Prostate gland (tissue), 2 donors: ENCODE data around the gene DNAJB14. TPM values are rescaled to one million over a fixed set of nuclear protein-coding genes. Genes with fewer than 3 reads are reported as not detected.

Source experiments
- DNase-seq: peaks from one replicate; pipeline ENCODE4 v3.0.0-alpha.2; 2019; ENCODE audit warnings: low spot score
- H3K27ac ChIP-seq, 2 donors: fragments of 200-600 bp; sonication (generic); 2 replicates each; pipeline ENCODE4 v1.5.1; 2017 to 2019
- H3K27me3 ChIP-seq: fragments of 200-600 bp; sonication (generic); replicated peaks from 2 replicates; pipeline ENCODE4 v1.5.1; 2019; ENCODE audit not compliant: insufficient read depth
- H3K36me3 ChIP-seq, 2 donors: fragments of 200-600 bp; sonication (generic); 1 replicate in 1 of 2; 2 replicates in 1 of 2; pipeline versions ENCODE4 v1.5.1 to v1.8.1; 2017 to 2019
- H3K4me1 ChIP-seq: fragments of 200-600 bp; sonication (generic); replicated peaks from 2 replicates; pipeline ENCODE4 v1.5.1; 2019
- H3K4me3 ChIP-seq, 2 donors: fragments of 200-600 bp; sonication (generic); 2 replicates each; pipeline ENCODE4 v1.5.1; 2017 to 2019
- H3K9me3 ChIP-seq: fragments of 200-600 bp; sonication (generic); 2 replicates; pipeline ENCODE4 v1.5.1; 2017
- POLR2A ChIP-seq: fragments of 450-650 bp; IDR thresholded peaks from one replicate; pipeline ENCODE4 v1.6.1; 2016; ENCODE audit warnings: antibody characterized with exemption, mild to moderate bottlenecking
- POLR2AphosphoS5 ChIP-seq: sonication (generic); formaldehyde crosslinking; IDR thresholded peaks from one replicate; pipeline ENCODE4 v1.6.1; 2017; ENCODE audit warnings: antibody characterized with exemption
- WGBS: methylation state at CpG from one replicate; pipeline ENCODE4 v1.1.5; 2018; 5-methylcytosine and 5-hydroxymethylcytosine counted together
- intact Hi-C: fragments of 100-400 bp; cut with DNase I; formaldehyde crosslinking; loops from one replicate; pipeline ENCODE4 v1.14.2; 2022
- total RNA-seq, 2 donors: library from RNA; depleted of rRNA; stranded (reverse); fragments of >200 nt; gene quantifications; one replicate each; pipeline ENCODE4 v1.1.0, GENCODE V29; 2016
- TF ChIP-seq, protein P1 (sequence below), 4 experiments: fragments of 200-600 bp in 2 of 4; fragments of 450-650 bp in 2 of 4; sonication (generic) in 2 of 4; IDR thresholded peaks; 1 replicate in 3 of 4; 2 replicates in 1 of 4; pipeline ENCODE4 v1.5.1; 2016 to 2019; ENCODE audit warnings: antibody characterized with exemption in 4 of 4, mild to moderate bottlenecking in 2 of 4, moderate library complexity in 2 of 4

DNAJB14 gene
- total RNA-seq, 2 donors from 2014 or later: 23.3 to 27.4 TPM

DNA sequence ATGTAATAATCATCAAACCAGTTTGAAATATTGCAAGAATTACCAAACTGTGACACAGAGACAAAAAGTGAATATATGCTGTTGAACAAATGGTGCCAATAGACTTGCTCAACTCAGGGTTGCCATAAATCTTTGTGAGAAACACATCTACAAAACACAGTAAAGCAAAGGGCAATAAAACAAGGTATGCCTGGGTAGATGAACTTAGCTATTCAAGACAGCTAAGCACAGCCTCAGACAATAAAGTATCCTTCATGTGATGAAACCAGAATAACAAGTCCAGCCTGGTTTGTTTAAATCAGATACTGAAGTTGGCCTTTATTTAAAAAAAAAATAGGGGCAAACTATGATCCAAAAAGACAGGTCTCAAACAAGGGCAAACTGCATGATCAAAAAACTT lies 71.3 kb downstream of the DNAJB14 start:
- H3K27ac ChIP-seq: peak overlapping the region; percentile 43 to 55
- no peaks in the 10 kb centered on the region for H3K9me3 ChIP-seq
- intact Hi-C loops: no loop called here
- no peaks in the 10 kb centered on the region for H3K4me1 ChIP-seq
- H3K27me3 ChIP-seq: no peaks in the 10 kb centered on the region
- TF ChIP-seq POLR2AphosphoS5 (peak; percentile 83), POLR2A (no peak)
- TF ChIP-seq, protein P1, sequence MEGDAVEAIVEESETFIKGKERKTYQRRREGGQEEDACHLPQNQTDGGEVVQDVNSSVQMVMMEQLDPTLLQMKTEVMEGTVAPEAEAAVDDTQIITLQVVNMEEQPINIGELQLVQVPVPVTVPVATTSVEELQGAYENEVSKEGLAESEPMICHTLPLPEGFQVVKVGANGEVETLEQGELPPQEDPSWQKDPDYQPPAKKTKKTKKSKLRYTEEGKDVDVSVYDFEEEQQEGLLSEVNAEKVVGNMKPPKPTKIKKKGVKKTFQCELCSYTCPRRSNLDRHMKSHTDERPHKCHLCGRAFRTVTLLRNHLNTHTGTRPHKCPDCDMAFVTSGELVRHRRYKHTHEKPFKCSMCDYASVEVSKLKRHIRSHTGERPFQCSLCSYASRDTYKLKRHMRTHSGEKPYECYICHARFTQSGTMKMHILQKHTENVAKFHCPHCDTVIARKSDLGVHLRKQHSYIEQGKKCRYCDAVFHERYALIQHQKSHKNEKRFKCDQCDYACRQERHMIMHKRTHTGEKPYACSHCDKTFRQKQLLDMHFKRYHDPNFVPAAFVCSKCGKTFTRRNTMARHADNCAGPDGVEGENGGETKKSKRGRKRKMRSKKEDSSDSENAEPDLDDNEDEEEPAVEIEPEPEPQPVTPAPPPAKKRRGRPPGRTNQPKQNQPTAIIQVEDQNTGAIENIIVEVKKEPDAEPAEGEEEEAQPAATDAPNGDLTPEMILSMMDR (IDR thresholded peaks at IDR 0.05): no peak
- H3K36me3 ChIP-seq: no peaks in the 10 kb centered on the region
- DNase-seq: peak; percentile 54
- H3K4me3 ChIP-seq: no peak overlapping the region

DNA sequence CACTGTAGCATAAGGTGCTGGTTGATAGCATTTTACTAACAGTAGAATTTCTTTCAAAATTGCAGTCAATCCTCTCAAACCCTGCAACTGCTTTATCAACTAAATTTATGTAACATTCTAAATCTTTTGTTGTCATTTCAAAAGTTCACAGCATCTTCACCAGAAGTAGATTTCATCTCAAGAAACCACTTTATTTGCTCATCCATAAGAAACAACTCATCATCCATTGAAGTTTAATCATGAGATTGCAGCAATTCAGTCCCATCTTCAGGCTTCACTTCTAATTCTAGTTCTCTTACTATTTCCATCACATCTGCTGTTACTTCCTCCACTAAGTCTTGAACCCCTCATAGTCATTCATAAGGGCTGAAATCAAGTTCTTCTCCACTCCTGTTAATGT lies 73.8 kb downstream of the DNAJB14 start:
- Histone ChIP-seq H3K36me3 (no peaks in the 10 kb centered on the region), H3K4me3 (no peak overlapping the region), H3K9me3 (no peaks in the 10 kb centered on the region), H3K27me3 (no peaks in the 10 kb centered on the region), H3K4me1 (no peaks in the 10 kb centered on the region), H3K27ac (no peak overlapping the region)
- TF ChIP-seq POLR2AphosphoS5 (no peak), POLR2A (no peak)
- TF ChIP-seq, protein P1 (IDR thresholded peaks at IDR 0.05): no peak
- intact Hi-C loops: no loop called here
- DNase-seq: no peak

DNA sequence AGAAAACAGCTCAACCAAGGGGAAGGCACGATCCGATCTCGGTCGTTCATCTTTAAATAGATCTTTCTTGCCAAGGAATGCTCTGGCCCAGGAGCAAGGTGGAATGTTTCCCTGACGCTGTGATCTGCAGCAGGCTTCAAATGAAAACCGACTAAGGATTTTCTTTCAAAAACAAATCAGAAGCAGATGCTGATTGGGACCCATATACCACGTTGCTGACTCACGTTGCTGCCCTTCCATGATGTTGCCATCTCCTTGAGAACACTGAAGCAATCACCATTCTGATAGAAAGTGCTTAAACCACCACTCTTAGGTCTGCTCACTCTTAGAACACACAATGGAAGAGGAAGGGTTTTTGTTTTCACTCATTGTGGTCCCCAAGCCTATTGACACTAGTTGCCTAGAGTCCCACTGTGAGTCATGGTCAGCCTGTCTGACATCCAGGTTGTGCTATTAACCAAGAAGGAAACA lies 78.3 kb downstream of the DNAJB14 start:
- Histone ChIP-seq H3K4me3 (no peak overlapping the region), H3K36me3 (no peaks in the 10 kb centered on the region), H3K9me3 (no peaks in the 10 kb centered on the region), H3K27ac (peak overlapping the region in 1 of 2 donors; percentile 32), H3K27me3 (no peaks in the 10 kb centered on the region), H3K4me1 (no peaks in the 10 kb centered on the region)
- WGBS: 18% methylated on average over 8 of the region's 8 CpGs
- peak; percentile 22 for DNase-seq
- intact Hi-C loops: loop anchor here (10.0 kb wide), 2 partner anchors 63 to 213 kb away; partner anchors contain the start of gene C4orf54
- no peak for TF ChIP-seq POLR2A
- peak; percentile 32 for TF ChIP-seq POLR2AphosphoS5

DNA sequence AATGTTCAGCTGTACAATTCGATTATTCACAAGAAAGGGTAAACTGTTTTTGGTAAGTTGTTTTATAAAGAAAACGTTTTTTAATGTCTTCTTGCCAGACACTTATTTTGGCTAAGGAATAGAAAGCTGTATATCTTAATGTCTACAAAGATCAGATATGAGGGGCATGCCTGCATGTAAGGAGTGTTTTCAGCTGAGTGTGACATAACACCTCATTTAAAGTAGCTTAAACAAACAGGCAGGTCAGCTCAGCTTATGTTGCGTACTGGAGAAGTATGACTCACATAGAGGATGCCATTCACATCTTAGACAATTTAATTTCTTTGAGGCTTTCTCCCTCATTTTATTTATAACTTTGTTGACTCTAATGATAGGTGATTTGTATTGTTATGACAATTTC lies 82.6 kb downstream of the DNAJB14 start:
- no peaks in the 10 kb centered on the region for H3K36me3 ChIP-seq
- no peak for DNase-seq
- intact Hi-C loops: loop anchor here (10.0 kb wide), 2 partner anchors 59 to 209 kb away; partner anchors contain the start of gene C4orf54
- TF ChIP-seq POLR2AphosphoS5: no peak
- TF ChIP-seq POLR2A: no peak
- TF ChIP-seq, protein P1 (IDR thresholded peaks at IDR 0.05): no peak
- H3K27me3 ChIP-seq: no peaks in the 10 kb centered on the region
- H3K9me3 ChIP-seq: no peaks in the 10 kb centered on the region
- no peak overlapping the region for H3K4me3 ChIP-seq
- 24% methylated on average over 3 of the region's 3 CpGs for WGBS
- H3K27ac ChIP-seq: no peak overlapping the region
- H3K4me1 ChIP-seq: no peaks in the 10 kb centered on the region

DNA sequence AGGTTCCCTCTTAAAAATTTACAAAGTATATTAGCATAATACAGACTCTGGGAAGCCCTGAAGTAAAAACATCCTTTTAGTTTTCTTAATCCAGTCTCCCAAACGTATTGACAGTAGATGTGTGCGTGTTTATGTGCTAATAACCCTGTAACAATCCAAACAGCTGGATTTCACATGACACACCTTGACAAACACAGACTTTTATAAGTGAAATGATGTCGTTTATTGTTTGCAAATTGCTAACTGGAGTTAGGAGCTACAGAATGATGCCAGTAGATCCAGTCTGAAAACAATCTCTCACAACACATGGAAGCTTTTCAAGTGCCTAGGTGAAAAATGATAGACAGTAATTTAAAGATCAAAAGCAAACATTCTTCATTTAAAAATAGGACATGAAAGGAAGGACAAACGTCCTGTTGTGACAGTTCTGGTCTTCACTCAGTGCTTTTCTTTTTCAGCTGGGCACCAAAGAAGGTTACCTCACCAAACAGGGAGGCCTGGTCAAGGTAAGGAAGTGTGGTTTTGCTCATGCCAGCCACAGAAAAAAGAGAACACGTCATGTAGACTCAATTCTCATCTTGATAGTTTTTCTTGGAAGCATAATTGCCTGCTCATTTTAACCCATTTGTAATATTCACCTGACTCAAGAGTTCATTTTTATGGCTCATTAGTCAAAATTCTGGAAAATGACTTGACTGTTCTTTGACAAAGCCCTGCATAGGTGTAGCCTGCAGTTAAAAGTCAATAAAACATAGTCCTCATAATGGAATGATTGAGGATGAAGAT lies 85.1 kb downstream of the DNAJB14 start:
- TF ChIP-seq POLR2A: no peak
- no peak for TF ChIP-seq POLR2AphosphoS5
- TF ChIP-seq, protein P1 (IDR thresholded peaks at IDR 0.05): no peak
- Histone ChIP-seq H3K9me3 (no peaks in the 10 kb centered on the region), H3K36me3 (no peaks in the 10 kb centered on the region), H3K27ac (peak overlapping the region in 1 of 2 donors; percentile 6), H3K4me1 (no peaks in the 10 kb centered on the region), H3K4me3 (no peak overlapping the region), H3K27me3 (no peaks in the 10 kb centered on the region)
- intact Hi-C loops: loop anchor here (10.0 kb wide), 2 partner anchors 57 to 207 kb away; partner anchors contain the start of gene C4orf54
- no peak for DNase-seq
- WGBS: 13% methylated on average over 5 of the region's 5 CpGs
